K562 (cell line): Measurements from ENCODE around the gene GYG1. TPM values are rescaled to one million over a fixed set of nuclear protein-coding genes. Genes with fewer than 3 reads are reported as not detected.
"Not testable (repeated sequence)": the region's sequence is repeated elsewhere in the genome, so short reads cannot be mapped to it uniquely, and the experiment has no call there.

Source experiments
- ATAC-seq: fragments of 200-7000 bp; cut with Tn5 transposase; 3 replicates; pipeline ENCODE4 v1.9.1; 2020; ENCODE audit warnings: moderate library complexity
- BruUV-seq: library from RNA; stranded (reverse); fragments of 400-500 nt; replicated peaks from 2 replicates; lab custom pipeline; 2021; lab: Mats Ljungman, UMichigan
- CTCF ChIA-PET: fragments of 300-600 bp; formaldehyde crosslinking; extraction: SDS; loops from one replicate; lab custom pipeline; 2021; ENCODE audit warnings: low intra/inter-chr PET ratio; lab: Yijun Ruan, JAX
- POLR2A ChIA-PET: fragments of 300-600, 350-650 bp; sonication (Branson Sonifier 250); formaldehyde crosslinking; extraction: SDS; loops from one replicate; lab custom pipeline; 2021; ENCODE audit warnings: antibody characterized with exemption, inconsistent platforms; lab: Yijun Ruan, JAX
- DNase-seq, 4 experiments: peaks; one replicate each; pipeline versions ENCODE4 v3.0.0 to v3.0.0-alpha.2; 2011 to 2018; ENCODE audit warnings: low spot score in 3 of 4, mixed read lengths in 3 of 4; ENCODE audit errors: extremely low read depth in 1 of 4
- FAIRE-seq: peaks from 2 replicates; lab custom pipeline; 2011; peaks lifted over from hg19 to GRCh38; lab: Jason Lieb, UNC
- H2AFZ ChIP-seq: 2 replicates; pipeline ENCODE4 v1.6.0; 2011; ENCODE audit warnings: low read depth, low read length, control low read depth, inconsistent platforms
- H3K27ac ChIP-seq: fragments of 200-600 bp; 3 replicates; pipeline ENCODE4 v1.8.0; 2011; ENCODE audit warnings: low read depth, mild to moderate bottlenecking, control low read depth, inconsistent platforms, low read length, moderate library complexity, mixed read lengths; ENCODE audit errors: extremely low read depth
- H3K27me3 ChIP-seq, 2 experiments: fragments of 300-600 bp in 1 of 2; 2 replicates in 1 of 2; 3 replicates in 1 of 2; pipeline versions ENCODE4 v1.6.0 to v1.8.0; 2011; ENCODE audit warnings: inconsistent platforms in 2 of 2, low read length in 2 of 2, mild to moderate bottlenecking in 1 of 2, mixed read lengths in 1 of 2, moderate library complexity in 1 of 2; ENCODE audit not compliant: control insufficient read depth in 2 of 2, insufficient read depth in 2 of 2
- H3K36me3 ChIP-seq: fragments of 300-600 bp; 3 replicates; pipeline ENCODE4 v1.8.0; 2011; ENCODE audit warnings: mild to moderate bottlenecking, low read length, inconsistent platforms; ENCODE audit not compliant: control insufficient read depth, insufficient read depth
- H3K4me1 ChIP-seq, 2 experiments: fragments of 200-600 bp in 1 of 2; replicated peaks in 1 of 2; 2 replicates in 1 of 2; 3 replicates in 1 of 2; pipeline versions ENCODE4 v1.5.1 to v1.8.0; 2011; ENCODE audit warnings: inconsistent platforms in 2 of 2, low read length in 2 of 2, mild to moderate bottlenecking in 1 of 2, mixed read lengths in 1 of 2, moderate library complexity in 1 of 2; ENCODE audit not compliant: control insufficient read depth in 2 of 2, insufficient read depth in 2 of 2
- H3K4me2 ChIP-seq: 2 replicates; pipeline ENCODE4 v1.6.1; 2011; ENCODE audit warnings: low read length, control low read depth, inconsistent platforms, mixed read lengths; ENCODE audit not compliant: insufficient read depth
- H3K4me3 ChIP-seq: fragments of 200-600 bp; sonication (generic), shearing (Covaris generic); 2 replicates; pipeline ENCODE4 v1.5.1; 2016; ENCODE audit warnings: control low read depth, inconsistent platforms
- H3K79me2 ChIP-seq: fragments of 200-600 bp; 3 replicates; pipeline ENCODE4 v1.8.0; 2011; ENCODE audit warnings: low read length, inconsistent platforms; ENCODE audit not compliant: control insufficient read depth, insufficient read depth
- H3K9ac ChIP-seq, 2 experiments: 2 replicates each; pipeline versions ENCODE4 v1.6.0 to v1.6.1; 2011; ENCODE audit warnings: low read depth in 2 of 2, low read length in 2 of 2, control low read depth in 1 of 2, inconsistent platforms in 1 of 2, mild to moderate bottlenecking in 1 of 2, mixed read lengths in 1 of 2; ENCODE audit not compliant: insufficient read depth in 1 of 2
- H3K9me1 ChIP-seq: one replicate; pipeline ENCODE4 v1.6.0; 2011; ENCODE audit warnings: inconsistent platforms, mild to moderate bottlenecking, low read length, moderate library complexity; ENCODE audit not compliant: control insufficient read depth, insufficient read depth
- H3K9me3 ChIP-seq: replicated peaks from 2 replicates; pipeline ENCODE4 v1.5.1; 2011; ENCODE audit warnings: low read depth, low read length, inconsistent platforms; ENCODE audit not compliant: control insufficient read depth, insufficient read depth
- H4K20me1 ChIP-seq: replicated peaks from 2 replicates; pipeline ENCODE4 v1.6.1; 2011; ENCODE audit warnings: low read length, inconsistent platforms, mixed read lengths; ENCODE audit not compliant: control insufficient read depth, insufficient read depth
- ARID1B ChIP-seq: fragments of 450-650 bp; IDR thresholded peaks from 2 replicates; pipeline ENCODE4 v1.6.1; 2016; ENCODE audit warnings: antibody characterized with exemption, mild to moderate bottlenecking, inconsistent platforms
- CBFA2T2 ChIP-seq: fragments of 450-650 bp; conservative IDR thresholded peaks from 2 replicates; pipeline ENCODE4 v1.6.1; 2017; ENCODE audit warnings: mild to moderate bottlenecking
- CBX3 ChIP-seq, 2 experiments: IDR thresholded peaks; 1 replicate in 1 of 2; 2 replicates in 1 of 2; pipeline ENCODE4 v1.6.1; 2012; ENCODE audit warnings: inconsistent platforms in 2 of 2, low read length in 2 of 2, borderline replicate concordance in 1 of 2, control low read depth in 1 of 2
- MCM2 ChIP-seq: fragments of 450-650 bp; IDR thresholded peaks from 2 replicates; pipeline ENCODE4 v1.6.1; 2017; ENCODE audit warnings: low read depth, mild to moderate bottlenecking
- SOX6 ChIP-seq: fragments of 450-650 bp; IDR thresholded peaks from 2 replicates; pipeline ENCODE4 v1.6.1; 2014; ENCODE audit warnings: mild to moderate bottlenecking
- TAF1 ChIP-seq: IDR thresholded peaks from 2 replicates; pipeline ENCODE4 v1.6.1; 2011; ENCODE audit warnings: mild to moderate bottlenecking, low read length, moderate library complexity; ENCODE audit not compliant: insufficient read depth, control insufficient read depth, severe bottlenecking; ENCODE audit errors: extremely low read depth
- THRB ChIP-seq: fragments of 450-650 bp; formaldehyde crosslinking; conservative IDR thresholded peaks from 2 replicates; pipeline ENCODE4 v1.4.0; 2022; ENCODE audit warnings: mild to moderate bottlenecking, missing genetic modification characterization
- WGBS: fragments of 100-300 bp; shearing (Covaris generic); methylation state at CpG from one replicate; pipeline ENCODE4 v1.1.6; 2016; ENCODE audit warnings: low coverage, mixed read lengths; ENCODE audit not compliant: insufficient coverage; ENCODE audit errors: missing lambda C conversion rate; 5-methylcytosine and 5-hydroxymethylcytosine counted together
- in situ Hi-C: fragments of 300-500 bp; cut with MboI; formaldehyde crosslinking; loops from 4 replicates; pipeline ENCODE4 v1.15.0; 2018; ENCODE audit warnings: inconsistent platforms, mixed read lengths
- intact Hi-C: fragments of 100-400 bp; cut with micrococcal nuclease; formaldehyde crosslinking; loops from 2 replicates; pipeline ENCODE4 v1.14.2; 2022
- polyA plus RNA-seq, 8 experiments: library from polyadenylated mRNA; depleted of rRNA in 4 of 8; stranded (reverse) in 5 of 8; unstranded in 3 of 8; fragments of >200 nt; fragmentation: Nextera tagmentation in 2 of 8; fragmentation: Illumina TruSeq in 1 of 8; extraction: Ambion mirVana in 2 of 8; extraction: Trizol in 1 of 8; gene quantifications; 2 replicates each; pipeline versions ENCODE4 v1.2.1 to v1.2.3, GENCODE V29; 2011 to 2014; ENCODE audit warnings: inconsistent platforms in 1 of 8, missing spikeins in 1 of 8
- total RNA-seq, 7 experiments: library from RNA; depleted of rRNA in 6 of 7; stranded (reverse); fragments of >200 nt in 6 of 7; fragmentation: Illumina TruSeq in 2 of 7; extraction: Trizol in 2 of 7; gene quantifications; 2 replicates each; pipeline versions ENCODE4 v1.2.1 to v1.2.3, GENCODE V29; 2011 to 2021; ENCODE audit warnings: low replicate concordance in 1 of 7

Gene GYG1
- total and polyA plus RNA-seq, 9 of the 15 experiments (the other 6 are each of a cell fraction or from before 2014, with no cell fraction given): 14.6 to 38.4 (median 24.6) TPM

GRCh38 chr3:148981273-148981672 is 10.1 kb upstream of the GYG1 start:
- no peaks in the 10 kb centered on the region for H3K36me3 ChIP-seq
- no TSS peak for BruUV-seq
- ATAC-seq (no peak), DNase-seq (no peak), FAIRE-seq (no peak)
- no peak overlapping the region for H3K4me3 ChIP-seq
- H3K27me3 ChIP-seq: peaks cover 2 to 10% of the 10 kb centered on the region in 2 experiments; a peak in 4 of 5 replicates
- 0% methylated on average over 1 of the region's 1 CpG for WGBS
- no peak overlapping the region for H3K9ac ChIP-seq
- CTCF ChIA-PET: no interaction called here
- H3K4me2 ChIP-seq: no peak overlapping the region
- H3K4me1 ChIP-seq: no peaks in the 10 kb centered on the region
- no peaks in the 10 kb centered on the region for H3K9me3 ChIP-seq
- H3K9me1 ChIP-seq: no peaks in the 10 kb centered on the region
- no peak overlapping the region for H2AFZ ChIP-seq
- in situ Hi-C loops (no loop called here), intact Hi-C loops (no loop called here)
- POLR2A ChIA-PET: no interaction called here
- no peaks in the 10 kb centered on the region for H4K20me1 ChIP-seq
- no peaks in the 10 kb centered on the region for H3K79me2 ChIP-seq
- H3K27ac ChIP-seq: no peak overlapping the region
- TF ChIP-seq CBFA2T2 (no peak), MCM2 (no peak), ARID1B (no peak), THRB (CRISPR knock-in tag) (no peak), TAF1 (no peak), CBX3 (IDR thresholded peaks at IDR 0.05; ENCODE audit: borderline replicate concordance in 1 of 2, low read length in 2 of 2) (no peak), SOX6 (no peak)

GRCh38 chr3:148987551-148987950 is 3.8 kb upstream of the GYG1 start:
- H3K9me3 ChIP-seq, H3K9ac ChIP-seq, CTCF ChIA-PET, FAIRE-seq, H4K20me1 ChIP-seq, ATAC-seq, H3K4me3 ChIP-seq, DNase-seq, H3K9me1 ChIP-seq, H3K4me2 ChIP-seq, H3K79me2 ChIP-seq, POLR2A ChIA-PET, intact Hi-C loops, H3K27ac ChIP-seq, in situ Hi-C loops, H3K36me3 ChIP-seq, H2AFZ ChIP-seq, BruUV-seq: not testable (repeated sequence)
- Histone ChIP-seq H3K4me1 (peaks cover 4 to 13% of the 10 kb centered on the region in 2 experiments; a peak in 4 of 5 replicates), H3K27me3 (peaks cover 6 to 15% of the 10 kb centered on the region in 2 experiments; a peak in 4 of 5 replicates)
- WGBS: 17% methylated on average over 5 of the region's 29 CpGs
